ENCODE data around the gene JMJD8. TPM values are rescaled to one million over a fixed set of nuclear protein-coding genes. Genes with fewer than 3 reads are reported as not detected.
"Not testable (repeated sequence)": the region's sequence is repeated elsewhere in the genome, so short reads cannot be mapped to it uniquely, and the experiment has no call there.

The JMJD8 gene
- total RNA-seq, 2 experiments from 2014 or later: 37.2 to 43.0 TPM

DNA sequence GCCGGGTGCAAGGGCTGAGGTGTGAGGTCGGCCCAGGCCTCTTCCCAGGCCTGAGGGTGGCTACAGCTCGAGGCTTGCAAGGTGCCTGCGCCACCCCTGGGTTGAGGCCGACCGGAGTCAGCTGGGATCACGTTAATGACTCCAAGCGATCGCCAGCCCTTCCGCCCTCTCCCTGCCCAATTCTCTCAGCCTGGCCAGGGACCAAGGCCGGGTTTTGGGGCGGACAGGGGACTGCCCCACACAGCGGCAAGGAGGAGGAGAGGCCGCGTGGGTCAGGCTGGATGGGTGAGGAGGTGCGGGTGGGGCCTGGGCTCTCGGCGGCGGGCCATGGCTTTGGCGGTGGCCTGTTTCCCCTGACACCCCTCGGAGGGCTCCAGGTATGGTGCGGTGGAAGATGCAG is 9.2 kb upstream of the JMJD8 start:
- Mint-ChIP-seq H3K27me3 (peaks cover 5% of the 10 kb centered on the region), H3K9me3 (no peaks in the 10 kb centered on the region), H3K27ac (no peak overlapping the region), H3K36me3 (no peaks in the 10 kb centered on the region), H3K4me1 (peaks cover 13% of the 10 kb centered on the region), H3K4me3 (peak overlapping the region; percentile 29)
- no peak for DNase-seq

DNA sequence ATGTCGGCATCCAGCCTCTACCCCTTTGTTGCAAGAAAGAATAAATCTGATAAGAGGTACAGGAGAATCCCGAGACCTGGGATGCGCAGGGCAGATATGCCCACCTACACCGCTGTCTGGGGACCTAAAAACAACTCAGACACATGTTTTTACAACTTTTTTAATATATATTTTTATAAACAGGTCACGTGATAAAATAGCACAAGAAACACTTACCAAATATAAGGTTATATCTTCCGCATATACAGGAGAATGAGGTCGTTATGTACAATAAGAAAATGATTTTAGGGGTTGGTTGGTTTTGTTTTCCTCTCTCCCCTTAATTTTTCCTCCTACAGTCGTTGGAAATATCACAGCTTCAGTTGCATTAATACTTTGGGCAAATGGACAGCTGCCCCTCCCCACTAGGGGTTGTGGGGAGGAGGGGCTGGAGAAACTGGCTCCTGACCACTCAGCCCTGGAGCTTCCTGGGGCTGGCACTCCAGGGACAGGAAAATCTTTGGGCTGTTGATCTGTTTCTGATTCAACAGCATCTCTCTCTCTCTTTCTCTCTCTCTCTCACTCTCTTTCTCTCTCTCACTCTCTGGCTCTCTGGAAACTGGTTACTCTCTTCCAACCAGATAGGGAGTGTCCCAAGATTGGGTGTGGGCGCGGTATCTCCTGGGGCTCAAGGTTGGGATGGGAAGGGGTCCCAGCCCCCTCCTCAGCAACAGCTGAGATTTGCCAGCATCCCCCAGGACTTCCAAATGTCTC is 8.4 kb upstream of the JMJD8 start:
- DNase-seq: no peak
- H3K4me3 Mint-ChIP-seq: no peak overlapping the region
- no peaks in the 10 kb centered on the region for H3K36me3 Mint-ChIP-seq
- peaks cover 13% of the 10 kb centered on the region for H3K4me1 Mint-ChIP-seq
- H3K27ac Mint-ChIP-seq: no peak overlapping the region
- peaks cover 5% of the 10 kb centered on the region for H3K27me3 Mint-ChIP-seq
- no peaks in the 10 kb centered on the region for H3K9me3 Mint-ChIP-seq

DNA sequence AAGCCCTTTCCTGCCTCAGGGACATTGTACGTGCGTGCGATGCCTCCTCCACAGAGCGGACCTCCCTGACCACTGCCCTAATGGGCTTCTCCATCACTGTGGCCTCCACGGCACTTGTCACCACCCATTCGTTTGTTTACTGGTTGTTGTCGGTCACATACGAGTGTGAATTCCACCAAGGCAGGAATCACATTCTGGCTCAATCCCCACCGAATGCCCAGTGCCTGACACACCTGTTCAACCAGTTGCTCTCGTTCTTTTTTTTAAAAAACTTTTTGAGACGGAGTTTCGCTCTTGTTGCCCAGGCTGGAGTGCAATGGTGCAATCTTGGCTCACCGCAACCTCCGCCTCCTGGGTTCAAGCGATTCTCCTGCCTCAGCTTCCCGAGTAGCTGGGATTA is 7.1 kb upstream of the JMJD8 start:
- H3K36me3 Mint-ChIP-seq, DNase-seq, H3K9me3 Mint-ChIP-seq, H3K27me3 Mint-ChIP-seq, H3K27ac Mint-ChIP-seq: not testable (repeated sequence)
- Mint-ChIP-seq H3K4me1 (peaks cover 13% of the 10 kb centered on the region), H3K4me3 (peak overlapping the region; percentile 90)

DNA sequence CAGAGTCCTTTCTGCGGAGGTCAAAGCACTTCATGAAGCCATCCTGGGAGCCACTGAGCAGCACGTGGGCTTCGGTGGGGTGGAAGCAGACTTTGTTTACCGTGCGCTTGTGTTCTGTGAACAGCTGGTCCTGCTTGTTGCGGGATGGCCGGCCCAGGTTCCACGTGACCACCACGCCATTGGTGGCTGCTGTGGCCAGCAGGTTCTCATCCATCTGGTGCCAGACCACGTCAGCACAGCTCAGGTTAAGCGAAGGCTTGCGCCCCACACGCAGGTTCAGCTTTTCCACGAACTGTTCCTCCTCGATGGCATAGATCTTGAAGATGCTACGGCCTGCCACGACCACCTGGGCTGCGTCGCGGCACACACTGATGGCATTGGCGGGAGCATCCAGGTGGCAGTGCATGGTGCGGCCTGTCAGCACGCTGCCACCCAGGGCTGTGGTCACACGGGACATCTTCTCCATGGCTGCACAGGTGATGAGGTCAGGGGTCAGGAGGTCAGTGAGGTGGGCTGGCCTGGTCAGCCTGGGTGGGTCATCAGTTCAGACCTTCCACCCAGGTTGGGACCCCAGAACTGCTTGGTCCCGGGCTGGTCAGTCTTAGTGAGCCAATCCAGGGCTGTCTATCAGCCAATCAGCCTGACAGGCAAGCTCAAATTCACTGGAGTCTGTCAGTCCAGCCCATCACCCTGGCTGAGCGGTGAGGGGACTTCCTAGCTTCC is 5.2 kb upstream of the JMJD8 start:
- Mint-ChIP-seq H3K27ac (peak overlapping the region; percentile 87), H3K36me3 (peaks cover 2% of the 10 kb centered on the region), H3K4me1 (peaks cover 11% of the 10 kb centered on the region), H3K4me3 (peak overlapping the region; percentile 90), H3K27me3 (peaks cover 5% of the 10 kb centered on the region), H3K9me3 (no peaks in the 10 kb centered on the region)
- DNase-seq: no peak

DNA sequence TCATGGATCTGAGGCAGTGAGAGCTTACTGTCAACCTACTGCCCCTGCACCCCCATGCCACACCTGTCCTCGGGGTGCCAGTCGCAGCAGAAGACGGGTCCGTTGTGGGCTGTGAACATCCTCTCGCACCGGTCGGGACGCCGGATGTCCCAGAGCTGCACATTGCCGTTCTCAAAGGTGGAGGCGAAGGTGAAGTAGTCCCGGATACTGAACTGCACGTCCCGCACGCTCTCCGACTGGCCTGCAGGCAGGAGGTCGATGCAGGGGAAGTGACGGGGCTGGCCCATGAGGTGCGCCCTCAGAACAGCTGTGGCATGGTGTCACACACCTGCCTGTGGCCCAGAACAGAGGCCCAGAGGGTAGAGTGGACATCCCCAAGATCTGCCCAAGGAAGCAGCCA is 3.4 kb upstream of the JMJD8 start:
- Mint-ChIP-seq H3K27ac (no peak overlapping the region), H3K27me3 (no peaks in the 10 kb centered on the region), H3K4me1 (peaks cover 12% of the 10 kb centered on the region), H3K4me3 (no peak overlapping the region), H3K36me3 (peaks cover 11% of the 10 kb centered on the region), H3K9me3 (no peaks in the 10 kb centered on the region)
- DNase-seq: no peak

DNA sequence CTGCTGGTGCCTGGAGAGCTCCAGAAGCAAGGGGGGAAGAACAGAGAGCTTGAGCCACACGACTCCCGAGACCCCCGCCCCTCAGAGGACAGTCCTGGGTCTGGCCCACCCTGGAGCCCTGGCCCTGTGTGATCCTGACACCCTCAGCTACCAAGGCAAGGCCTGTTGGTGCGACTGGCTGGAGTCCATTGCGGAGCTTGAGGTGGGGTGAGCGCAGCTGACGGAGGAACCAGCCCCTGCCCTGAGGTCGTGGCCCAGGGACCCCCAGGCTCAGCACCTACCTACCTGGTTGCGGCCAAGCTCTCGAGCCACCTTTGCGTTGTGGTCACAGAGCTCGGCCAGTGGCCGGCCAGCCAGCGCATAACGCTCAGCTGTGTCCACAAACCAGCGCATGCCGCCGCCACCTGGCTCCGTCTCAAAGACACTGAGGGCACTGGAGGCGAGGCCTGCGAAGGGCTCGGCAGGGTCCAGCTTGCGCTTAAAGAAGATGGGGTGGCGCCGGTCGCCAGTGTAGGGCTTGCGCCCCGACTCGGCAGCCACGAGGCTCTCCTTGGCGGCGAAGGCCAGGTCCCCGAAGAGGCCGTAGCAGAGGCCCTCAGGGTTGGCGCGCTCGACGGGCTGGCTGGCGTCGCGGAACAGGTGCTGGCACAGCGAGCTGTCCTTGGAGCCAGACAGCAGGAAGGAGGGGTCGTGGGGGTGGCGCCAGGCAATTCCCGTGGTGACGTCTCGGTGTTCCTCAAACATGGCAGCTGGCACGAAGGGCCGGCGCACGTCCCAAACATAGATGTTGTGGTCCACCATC is 2.5 kb upstream of the JMJD8 start:
- H3K9me3 Mint-ChIP-seq: no peaks in the 10 kb centered on the region
- no peak overlapping the region for H3K27ac Mint-ChIP-seq
- no peak for DNase-seq
- H3K36me3 Mint-ChIP-seq: peaks cover 17% of the 10 kb centered on the region
- no peak overlapping the region for H3K4me3 Mint-ChIP-seq
- no peaks in the 10 kb centered on the region for H3K27me3 Mint-ChIP-seq
- H3K4me1 Mint-ChIP-seq: peaks cover 18% of the 10 kb centered on the region

DNA sequence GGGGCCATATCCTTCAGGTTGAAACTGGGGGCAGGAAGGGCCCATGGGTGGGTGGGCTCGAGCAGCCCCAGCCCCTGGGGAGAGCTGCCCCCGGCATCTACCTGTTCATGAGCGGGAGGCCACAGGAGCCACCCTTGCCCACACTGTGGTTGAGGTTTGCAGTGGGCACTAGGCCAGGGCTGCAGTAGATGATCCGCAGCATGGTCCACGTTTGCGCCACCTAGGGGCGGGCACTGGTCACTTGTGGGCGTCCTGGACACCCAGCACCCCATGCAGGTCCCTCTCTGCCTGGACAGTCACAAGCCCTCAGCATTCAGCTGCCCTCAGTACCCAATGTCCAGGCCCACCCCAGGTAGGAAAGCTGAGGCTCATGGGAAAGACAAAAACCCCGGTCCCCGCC is 1.8 kb upstream of the JMJD8 start:
- Mint-ChIP-seq H3K36me3 (peaks cover 22% of the 10 kb centered on the region), H3K27me3 (no peaks in the 10 kb centered on the region), H3K4me3 (peak overlapping the region; percentile 14), H3K4me1 (peaks cover 24% of the 10 kb centered on the region), H3K9me3 (no peaks in the 10 kb centered on the region), H3K27ac (no peak overlapping the region)
- no peak for DNase-seq

DNA sequence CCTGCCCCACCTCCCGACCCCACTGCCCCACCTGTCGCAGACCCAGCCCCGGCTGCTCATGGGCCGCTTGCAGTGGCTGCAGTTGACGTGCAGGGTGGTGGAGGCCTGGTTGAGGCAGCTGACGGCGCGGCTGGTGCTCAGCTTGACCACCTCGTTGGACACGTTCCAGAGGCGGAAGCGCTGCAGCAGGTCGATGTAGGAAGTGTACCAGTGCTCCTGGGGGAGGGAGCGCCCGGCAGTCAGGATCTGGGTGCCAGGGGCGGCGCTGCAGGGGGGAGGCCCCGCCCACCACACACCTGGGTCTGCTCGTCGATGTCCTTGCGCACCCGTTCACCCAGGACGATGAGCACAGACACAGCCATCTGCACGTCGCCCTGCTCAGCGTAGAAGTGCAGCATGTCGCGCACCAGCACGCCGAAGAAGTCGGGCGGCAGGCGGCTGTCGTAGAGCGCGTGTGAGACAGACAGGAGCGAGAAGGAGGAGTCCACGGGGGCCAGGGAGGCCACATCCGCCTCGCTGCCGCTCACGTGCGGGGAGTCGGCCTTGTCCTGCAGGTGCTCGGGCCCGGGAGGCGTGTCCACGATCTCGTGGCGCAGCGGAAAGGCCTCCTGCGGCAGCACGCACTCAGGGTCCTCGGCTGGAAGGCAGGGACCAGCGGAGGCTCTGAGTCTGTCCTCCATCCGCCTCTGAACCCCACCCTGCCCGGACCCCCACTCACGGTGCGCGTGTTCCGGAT is 995 bp upstream of the JMJD8 start:
- H3K4me3 Mint-ChIP-seq: no peak overlapping the region
- H3K4me1 Mint-ChIP-seq: peaks cover 24% of the 10 kb centered on the region
- H3K27ac Mint-ChIP-seq: no peak overlapping the region
- H3K36me3 Mint-ChIP-seq: peaks cover 22% of the 10 kb centered on the region
- no peak for DNase-seq
- H3K9me3 Mint-ChIP-seq: no peaks in the 10 kb centered on the region
- no peaks in the 10 kb centered on the region for H3K27me3 Mint-ChIP-seq

DNA sequence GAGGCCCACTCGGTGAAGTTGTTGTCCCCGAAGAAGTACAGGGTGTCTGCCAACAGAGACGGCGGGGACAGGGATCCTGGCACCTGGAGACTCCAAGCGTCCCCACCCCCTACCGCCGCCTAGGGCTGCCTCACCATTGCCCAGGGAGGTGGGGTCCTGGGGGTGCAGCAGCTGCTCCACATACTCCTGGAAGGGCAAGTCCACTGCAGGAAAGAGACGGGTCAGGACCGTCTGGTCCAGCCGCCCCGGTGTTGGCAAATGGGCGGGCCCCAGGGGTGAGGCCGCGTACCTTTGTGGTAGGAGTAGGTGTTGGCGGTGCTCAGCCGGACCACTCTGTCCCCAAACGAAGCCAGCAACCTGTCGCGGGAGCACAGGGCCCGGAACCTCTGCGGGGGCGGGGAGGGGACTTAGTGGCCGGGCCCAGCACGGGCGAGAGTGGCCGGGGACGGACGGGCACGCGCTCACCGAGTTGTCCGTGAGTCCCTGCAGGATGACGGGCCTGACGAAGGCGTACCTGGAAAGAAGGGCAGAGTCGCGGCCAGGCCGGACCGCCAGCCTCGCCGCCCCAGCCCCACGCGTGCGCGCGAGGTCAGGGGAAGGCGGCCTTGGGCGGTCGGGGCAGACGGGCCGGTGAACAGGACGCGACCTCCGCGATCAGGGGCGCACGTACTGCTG is 601 bp downstream of the JMJD8 start:
- Mint-ChIP-seq H3K4me3 (peak overlapping the region; percentile 81), H3K27ac (peak overlapping the region; percentile 75), H3K36me3 (peaks cover 22% of the 10 kb centered on the region), H3K9me3 (no peaks in the 10 kb centered on the region), H3K4me1 (peaks cover 18% of the 10 kb centered on the region), H3K27me3 (no peaks in the 10 kb centered on the region)
- DNase-seq: no peak

DNA sequence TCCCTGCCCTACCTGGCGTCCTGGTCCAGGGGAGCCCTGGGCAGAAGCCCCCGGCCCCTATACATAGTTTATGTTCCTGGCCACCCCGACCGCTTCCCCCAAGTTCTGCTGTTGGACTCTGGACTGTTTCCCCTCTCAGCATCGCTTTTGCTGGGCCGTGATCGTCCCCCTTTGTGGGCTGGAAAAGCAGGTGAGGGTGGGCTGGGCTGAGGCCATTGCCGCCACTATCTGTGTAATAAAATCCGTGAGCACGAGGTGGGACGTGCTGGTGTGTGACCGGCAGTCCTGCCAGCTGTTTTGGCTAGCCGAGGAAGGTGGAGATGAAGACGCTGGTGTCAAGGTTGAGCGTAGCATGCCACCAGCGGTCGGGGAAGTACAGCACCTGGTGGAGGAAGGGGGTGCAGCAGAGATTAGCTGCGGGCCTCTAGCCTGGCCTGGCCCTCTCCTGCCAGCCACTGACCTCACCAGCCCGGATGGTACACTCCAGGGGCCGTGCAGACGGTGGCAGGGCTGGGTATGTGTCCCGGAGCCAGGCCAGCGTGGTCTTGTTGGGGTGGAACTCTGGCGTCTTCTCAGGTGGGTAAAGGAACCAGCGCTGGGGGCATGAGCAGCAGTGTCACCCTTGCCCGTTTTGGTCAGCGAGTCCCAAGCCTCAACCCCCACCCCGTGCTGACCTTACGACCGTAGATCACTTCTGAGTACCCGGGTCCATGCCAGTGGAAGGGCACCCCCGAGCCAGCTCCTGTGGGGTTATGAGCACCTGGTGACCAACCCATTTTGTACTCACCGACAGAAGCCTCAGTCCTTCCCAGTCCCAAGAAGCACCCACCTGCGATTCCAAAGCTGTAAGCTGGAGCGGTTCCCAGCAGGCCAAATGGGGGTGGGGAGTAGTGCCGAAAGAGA is 1.4 kb downstream of the JMJD8 start:
- H3K27ac Mint-ChIP-seq: peak overlapping the region; percentile 75
- H3K4me3 Mint-ChIP-seq: peak overlapping the region; percentile 81
- H3K27me3 Mint-ChIP-seq: no peaks in the 10 kb centered on the region
- peaks cover 22% of the 10 kb centered on the region for H3K36me3 Mint-ChIP-seq
- peaks cover 17% of the 10 kb centered on the region for H3K4me1 Mint-ChIP-seq
- H3K9me3 Mint-ChIP-seq: no peaks in the 10 kb centered on the region
- DNase-seq: no peak

DNA sequence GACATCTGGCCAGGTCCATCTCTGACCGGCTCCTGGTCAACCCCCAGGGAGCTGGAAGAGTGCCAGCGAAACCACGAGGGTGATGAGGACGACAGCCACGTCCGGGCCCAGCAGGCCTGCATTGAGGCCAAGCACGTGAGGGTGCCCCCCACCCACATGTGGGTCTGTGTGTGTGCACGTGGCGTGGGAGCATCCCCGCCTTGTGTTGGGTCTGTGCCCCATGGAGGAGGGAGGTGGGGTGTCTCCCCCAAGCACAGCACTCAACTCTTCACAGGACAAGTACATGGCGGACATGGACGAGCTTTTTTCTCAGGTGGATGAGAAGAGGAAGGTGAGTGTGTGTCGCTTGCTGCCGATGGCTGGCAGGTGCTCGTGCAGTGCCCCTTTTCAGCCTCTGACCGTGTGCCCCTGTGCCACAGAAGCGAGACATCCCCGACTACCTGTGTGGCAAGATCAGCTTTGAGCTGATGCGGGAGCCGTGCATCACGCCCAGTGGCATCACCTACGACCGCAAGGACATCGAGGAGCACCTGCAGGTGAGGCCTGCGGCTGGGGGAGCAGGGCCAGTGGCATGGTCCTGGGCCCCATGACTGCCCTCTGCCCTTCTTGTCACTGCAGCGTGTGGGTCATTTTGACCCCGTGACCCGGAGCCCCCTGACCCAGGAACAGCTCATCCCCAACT is 2.2 kb downstream of the JMJD8 start:
- peaks cover 22% of the 10 kb centered on the region for H3K36me3 Mint-ChIP-seq
- peak overlapping the region; percentile 84 for H3K4me3 Mint-ChIP-seq
- H3K27ac Mint-ChIP-seq: no peak overlapping the region
- DNase-seq: no peak
- no peaks in the 10 kb centered on the region for H3K27me3 Mint-ChIP-seq
- no peaks in the 10 kb centered on the region for H3K9me3 Mint-ChIP-seq
- peaks cover 17% of the 10 kb centered on the region for H3K4me1 Mint-ChIP-seq

DNA sequence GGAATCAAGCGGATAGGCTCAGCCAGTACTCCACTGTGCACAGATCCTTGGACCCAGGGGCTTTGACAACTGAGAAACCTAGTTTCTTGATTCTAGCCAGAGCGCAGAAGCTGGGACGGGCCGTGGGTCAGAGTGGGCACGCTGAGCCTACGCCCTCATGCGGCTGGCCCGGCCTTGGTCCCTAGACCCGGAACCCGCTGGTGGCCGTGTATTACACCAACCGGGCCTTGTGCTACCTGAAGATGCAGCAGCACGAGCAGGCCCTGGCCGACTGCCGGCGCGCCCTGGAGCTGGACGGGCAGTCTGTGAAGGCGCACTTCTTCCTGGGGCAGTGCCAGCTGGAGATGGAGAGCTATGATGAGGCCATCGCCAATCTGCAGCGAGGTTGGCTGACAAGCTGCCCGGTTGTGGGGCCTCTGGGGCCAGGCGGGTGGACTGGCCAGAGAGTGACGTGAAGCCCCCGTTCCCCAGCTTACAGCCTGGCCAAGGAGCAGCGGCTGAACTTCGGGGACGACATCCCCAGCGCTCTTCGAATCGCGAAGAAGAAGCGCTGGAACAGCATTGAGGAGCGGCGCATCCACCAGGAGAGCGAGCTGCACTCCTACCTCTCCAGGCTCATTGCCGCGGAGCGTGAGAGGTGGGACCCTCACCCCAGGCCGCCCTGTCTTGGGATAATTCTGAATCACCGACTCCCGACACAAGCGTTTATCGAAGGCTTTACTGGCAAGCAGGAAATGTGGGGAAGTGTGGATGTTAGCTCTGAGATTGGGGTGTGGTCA is 3.0 kb downstream of the JMJD8 start:
- Mint-ChIP-seq H3K4me1 (peaks cover 17% of the 10 kb centered on the region), H3K27me3 (no peaks in the 10 kb centered on the region), H3K36me3 (peaks cover 22% of the 10 kb centered on the region), H3K27ac (peak overlapping the region; percentile 45), H3K9me3 (no peaks in the 10 kb centered on the region), H3K4me3 (peak overlapping the region; percentile 84)
- no peak for DNase-seq

DNA sequence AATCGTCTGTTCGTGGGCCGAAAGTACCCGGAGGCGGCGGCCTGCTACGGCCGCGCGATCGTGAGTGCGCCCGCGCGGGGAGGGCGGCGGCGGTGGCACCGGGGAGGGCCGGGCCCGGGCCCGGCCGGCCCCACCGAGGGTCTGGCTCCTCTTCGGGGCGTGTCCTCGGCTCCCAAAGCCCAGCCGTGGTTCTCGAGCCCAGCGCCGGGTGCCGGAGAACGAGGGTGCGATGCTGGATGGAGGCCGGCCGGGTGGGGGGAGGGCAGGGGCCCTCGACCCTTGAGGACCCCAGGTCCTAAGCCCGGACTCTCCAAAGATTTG is 3.5 kb downstream of the JMJD8 start:
- H3K27me3 Mint-ChIP-seq: no peaks in the 10 kb centered on the region
- H3K27ac Mint-ChIP-seq: peak overlapping the region; percentile 38
- H3K36me3 Mint-ChIP-seq: peaks cover 20% of the 10 kb centered on the region
- DNase-seq: no peak
- H3K4me1 Mint-ChIP-seq: peaks cover 17% of the 10 kb centered on the region
- H3K9me3 Mint-ChIP-seq: no peaks in the 10 kb centered on the region
- H3K4me3 Mint-ChIP-seq: peak overlapping the region; percentile 84
